HCT116 (cell line): ENCODE measurements around the gene MAP3K5. TPM values are rescaled to one million over a fixed set of nuclear protein-coding genes. Genes with fewer than 3 reads are reported as not detected.

Experiments
- ATAC-seq: fragments of 200-7000 bp; cut with Tn5 transposase; 2 replicates; pipeline ENCODE4 v1.9.1; 2020; ENCODE audit warnings: mild to moderate bottlenecking, moderate library complexity
- BruUV-seq: library from RNA; stranded (reverse); fragments of 400-500 nt; replicated peaks from 2 replicates; lab custom pipeline; 2021; lab: Mats Ljungman, UMichigan
- CTCF ChIA-PET: fragments of 300-600 bp; sonication (Branson Sonifier 250); formaldehyde crosslinking; loops from one replicate; lab custom pipeline; 2021; ENCODE audit warnings: antibody characterized with exemption; lab: Charles Lee
- POLR2A ChIA-PET: fragments of 300-600, 350-600 bp; sonication (Branson Sonifier 250); formaldehyde crosslinking; loops from one replicate; lab custom pipeline; 2021; ENCODE audit warnings: antibody characterized with exemption; lab: Charles Lee
- RAD21 ChIA-PET, 2 experiments: fragments of 300-600 bp; sonication (Branson Sonifier 250); formaldehyde crosslinking; loops; one replicate each; lab custom pipeline; 2023; ENCODE audit warnings: low total read pairs in 2 of 2; ENCODE audit not compliant: uncharacterized antibody in 2 of 2, unreplicated experiment in 2 of 2, low non-redundant PET in 1 of 2; lab: Charles Lee
- DNase-seq: peaks from one replicate; pipeline ENCODE4 v3.0.0-alpha.2; 2010; ENCODE audit warnings: low read depth, low spot score
- H2AFZ ChIP-seq: fragments of 200-600 bp; shearing (Covaris generic), sonication (generic); 2 replicates; pipeline ENCODE4 v1.6.1; 2017; ENCODE audit warnings: low read depth, mixed run types, mixed read lengths, antibody characterized with exemption, low read length; ENCODE audit not compliant: poor library complexity, severe bottlenecking
- H3K27ac ChIP-seq: 2 replicates; pipeline ENCODE4 v1.5.1; 2012; ENCODE audit warnings: low read depth, low read length
- H3K27me3 ChIP-seq: fragments of 200-600 bp; sonication (generic); 2 replicates; pipeline ENCODE4 v1.6.1; 2016; ENCODE audit warnings: mixed run types, low read length, mixed read lengths; ENCODE audit not compliant: insufficient read depth
- H3K36me3 ChIP-seq, 2 experiments: fragments of 200-500 bp in 1 of 2; fragments of 200-600 bp in 1 of 2; sonication (Bioruptor generic) in 1 of 2; sonication (generic) in 1 of 2; 2 replicates each; pipeline versions ENCODE4 v1.5.1 to v1.6.1; 2014 to 2016; ENCODE audit warnings: low read length in 2 of 2, inconsistent platforms in 1 of 2, mixed read lengths in 1 of 2, mixed run types in 1 of 2; ENCODE audit not compliant: insufficient read depth in 2 of 2, control insufficient read depth in 1 of 2
- H3K4me1 ChIP-seq, 2 experiments: fragments of 200-600 bp in 1 of 2; sonication (generic) in 1 of 2; 2 replicates each; pipeline versions ENCODE4 v1.5.1 to v1.6.1; 2012 to 2017; ENCODE audit warnings: low read length in 2 of 2, inconsistent platforms in 1 of 2, mild to moderate bottlenecking in 1 of 2, mixed read lengths in 1 of 2, mixed run types in 1 of 2, moderate library complexity in 1 of 2; ENCODE audit not compliant: insufficient read depth in 2 of 2, control insufficient read depth in 1 of 2
- H3K4me2 ChIP-seq: fragments of 200-600 bp; sonication (generic); 2 replicates; pipeline ENCODE4 v1.6.1; 2017; ENCODE audit warnings: mixed run types, low read length, mixed read lengths
- H3K4me3 ChIP-seq, 2 experiments: fragments of 200-600 bp in 1 of 2; sonication (generic) in 1 of 2; replicated peaks in 1 of 2; 2 replicates each; pipeline ENCODE4 v1.5.1; 2011 to 2016; ENCODE audit warnings: low read length in 2 of 2, control low read depth in 1 of 2, low read depth in 1 of 2, mild to moderate bottlenecking in 1 of 2, mixed read lengths in 1 of 2, mixed run types in 1 of 2
- H3K79me2 ChIP-seq: fragments of 200-600 bp; sonication (generic); 2 replicates; pipeline ENCODE4 v1.6.1; 2017; ENCODE audit warnings: mild to moderate bottlenecking, mixed run types, low read length, moderate library complexity, mixed read lengths; ENCODE audit not compliant: insufficient read depth
- H3K9ac ChIP-seq: fragments of 200-600 bp; sonication (generic); 2 replicates; pipeline ENCODE4 v1.6.1; 2016; ENCODE audit warnings: low read length, mixed read lengths
- H3K9me2 ChIP-seq: fragments of 200-600 bp; sonication (generic), shearing (Covaris generic); 2 replicates; pipeline ENCODE4 v1.6.1; 2017; ENCODE audit warnings: mixed run types, mild to moderate bottlenecking, moderate library complexity; ENCODE audit not compliant: insufficient read depth
- H3K9me3 ChIP-seq, 2 experiments: fragments of 200-500 bp in 1 of 2; fragments of 200-600 bp in 1 of 2; sonication (Bioruptor generic) in 1 of 2; sonication (generic) in 1 of 2; 2 replicates each; pipeline ENCODE4 v1.6.1; 2014 to 2017; ENCODE audit warnings: low read length in 2 of 2, mixed read lengths in 2 of 2, inconsistent platforms in 1 of 2, low read depth in 1 of 2, mild to moderate bottlenecking in 1 of 2, mixed run types in 1 of 2, moderate library complexity in 1 of 2; ENCODE audit not compliant: control insufficient read depth in 1 of 2, insufficient read depth in 1 of 2
- H4K20me1 ChIP-seq: fragments of 200-600 bp; sonication (generic), shearing (Covaris generic); 2 replicates; pipeline ENCODE4 v1.6.1; 2017; ENCODE audit warnings: mixed run types, mild to moderate bottlenecking, moderate library complexity; ENCODE audit not compliant: insufficient read depth
- CBX3 ChIP-seq: IDR thresholded peaks from 2 replicates; pipeline ENCODE4 v1.6.1; 2012; ENCODE audit warnings: low read depth
- CEBPB ChIP-seq: IDR thresholded peaks from 2 replicates; pipeline ENCODE4 v1.6.1; 2012; ENCODE audit warnings: low read depth
- EGR1 ChIP-seq: IDR thresholded peaks from 2 replicates; pipeline ENCODE4 v1.6.1; 2012; ENCODE audit warnings: low read depth
- ELF1 ChIP-seq: IDR thresholded peaks from 2 replicates; pipeline ENCODE4 v1.6.1; 2012; ENCODE audit warnings: low read depth, borderline replicate concordance
- EZH2 ChIP-seq: fragments of 200-600 bp; sonication (generic); IDR thresholded peaks from 2 replicates; pipeline ENCODE4 v1.6.1; 2017; ENCODE audit warnings: antibody characterized with exemption, mixed run types
- FOSL1 ChIP-seq: IDR thresholded peaks from 2 replicates; pipeline ENCODE4 v1.6.1; 2012; ENCODE audit warnings: low read depth
- JUND ChIP-seq: IDR thresholded peaks from 2 replicates; pipeline ENCODE4 v1.6.1; 2012
- MAX ChIP-seq: IDR thresholded peaks from 2 replicates; pipeline ENCODE4 v1.6.1; 2012
- POLR2A ChIP-seq: IDR thresholded peaks from 2 replicates; pipeline ENCODE4 v1.7.0; 2011; ENCODE audit warnings: borderline replicate concordance; ENCODE audit not compliant: insufficient read depth, insufficient read length; ENCODE audit errors: extremely low read depth
- POLR2AphosphoS5 ChIP-seq: IDR thresholded peaks from 2 replicates; pipeline ENCODE4 v1.6.1; 2011; ENCODE audit warnings: mild to moderate bottlenecking, low read depth, low read length, moderate library complexity
- RAD21 ChIP-seq: IDR thresholded peaks from 2 replicates; pipeline ENCODE4 v1.6.1; 2012; ENCODE audit warnings: low read depth, mild to moderate bottlenecking
- REST ChIP-seq: IDR thresholded peaks from 2 replicates; pipeline ENCODE4 v1.6.1; 2012; ENCODE audit warnings: low read depth
- SIN3A ChIP-seq: IDR thresholded peaks from 2 replicates; pipeline ENCODE4 v1.6.1; 2012; ENCODE audit warnings: low read depth
- SP1 ChIP-seq: IDR thresholded peaks from 2 replicates; pipeline ENCODE4 v1.6.1; 2012; ENCODE audit warnings: low read depth
- SRF ChIP-seq: IDR thresholded peaks from 2 replicates; pipeline ENCODE4 v1.6.1; 2012; ENCODE audit warnings: low read depth
- YY1 ChIP-seq: IDR thresholded peaks from 2 replicates; pipeline ENCODE4 v1.6.1; 2011; ENCODE audit warnings: low read length, low read depth, moderate library complexity, mild to moderate bottlenecking; ENCODE audit not compliant: insufficient replicate concordance; ENCODE audit errors: extremely low read depth
- ZBTB33 ChIP-seq: IDR thresholded peaks from 2 replicates; pipeline ENCODE4 v1.6.1; 2011; ENCODE audit warnings: mild to moderate bottlenecking, low read length, moderate library complexity; ENCODE audit not compliant: insufficient replicate concordance; ENCODE audit errors: extremely low read depth
- ZFX ChIP-seq: fragments of 450-650 bp; IDR thresholded peaks from 2 replicates; pipeline ENCODE4 v1.6.1; 2017
- ZNF274 ChIP-seq: fragments of 200-500 bp; sonication (Bioruptor generic); IDR thresholded peaks from 2 replicates; pipeline ENCODE4 v1.6.1; 2014; ENCODE audit warnings: mild to moderate bottlenecking, low read depth, low read length, inconsistent platforms
- intact Hi-C: fragments of 100-400 bp; cut with micrococcal nuclease; formaldehyde crosslinking; loops from 2 replicates; pipeline ENCODE4 v1.10.0; 2022
- total RNA-seq: library from RNA; stranded (reverse); gene quantifications from one replicate; pipeline ENCODE4 v1.2.1, GENCODE V29; 2021; ENCODE audit not compliant: unreplicated experiment

Gene MAP3K5
- total RNA-seq, 1 experiment from 2014 or later: 11.8 TPM

- Histone ChIP-seq H3K36me3 (no peaks in the 10 kb centered on the region), H3K79me2 (no peaks in the 10 kb centered on the region), H3K27ac (no peak overlapping the region), H3K9me2 (no peaks in the 10 kb centered on the region), H2AFZ (no peak overlapping the region), H3K9ac (no peak overlapping the region), H3K4me2 (no peak overlapping the region), H3K4me1 (peaks cover 3 to 9% of the 10 kb centered on the region in 2 experiments; a peak in 3 of 4 replicates), H3K27me3 (no peaks in the 10 kb centered on the region), H3K9me3 (no peaks in the 10 kb centered on the region), H4K20me1 (no peaks in the 10 kb centered on the region), H3K4me3 (no peak overlapping the region)
- intact Hi-C loops: no loop called here
- CTCF ChIA-PET: interaction anchor here (1.3 kb wide), 1 partner anchor 150 kb away, joined by 8 read pairs; the partner anchor contains the start of gene MAP3K5
- no TSS peak for BruUV-seq
- DNase-seq (no peak), ATAC-seq (no peak)
- POLR2A ChIA-PET: no interaction called here
- RAD21 ChIA-PET: no interaction called here
- TF ChIP-seq CBX3 (no peak), SRF (no peak), SP1 (no peak), CEBPB (no peak), EZH2 (no peak), FOSL1 (no peak), REST (no peak), SIN3A (no peak), MAX (no peak), ZFX (no peak), POLR2AphosphoS5 (no peak), ELF1 (no peak), EGR1 (no peak), YY1 (no peak), ZNF274 (no peak), JUND (no peak), POLR2A (no peak), ZBTB33 (no peak), RAD21 (no peak)
These were observed 150.3 kb downstream of the MAP3K5 start for GRCh38 chr6:136641873-136642465.
